Muscle of back (tissue), 11 donors: ENCODE results near the gene CPNE1. TPM values are rescaled to one million over a fixed set of nuclear protein-coding genes. Genes with fewer than 3 reads are reported as not detected.
"Not testable (repeated sequence)": the region's sequence is repeated elsewhere in the genome, so short reads cannot be mapped to it uniquely, and the experiment has no call there.

Experiments
- DNase-seq, 3 donors: peaks; one replicate each; pipeline versions ENCODE4 v3.0.0 to v3.0.0-alpha.2; 2013
- polyA plus RNA-seq, 10 donors: library from polyadenylated mRNA; unstranded; fragments of 120-200 nt; gene quantifications; one replicate each; pipeline ENCODE4 v1.2.1, GENCODE V29; 2013; ENCODE audit not compliant: insufficient read length in 10 of 10

CPNE1 gene
- polyA plus RNA-seq, 10 donors = 82.4 to 165 (median 131) TPM

DNA sequence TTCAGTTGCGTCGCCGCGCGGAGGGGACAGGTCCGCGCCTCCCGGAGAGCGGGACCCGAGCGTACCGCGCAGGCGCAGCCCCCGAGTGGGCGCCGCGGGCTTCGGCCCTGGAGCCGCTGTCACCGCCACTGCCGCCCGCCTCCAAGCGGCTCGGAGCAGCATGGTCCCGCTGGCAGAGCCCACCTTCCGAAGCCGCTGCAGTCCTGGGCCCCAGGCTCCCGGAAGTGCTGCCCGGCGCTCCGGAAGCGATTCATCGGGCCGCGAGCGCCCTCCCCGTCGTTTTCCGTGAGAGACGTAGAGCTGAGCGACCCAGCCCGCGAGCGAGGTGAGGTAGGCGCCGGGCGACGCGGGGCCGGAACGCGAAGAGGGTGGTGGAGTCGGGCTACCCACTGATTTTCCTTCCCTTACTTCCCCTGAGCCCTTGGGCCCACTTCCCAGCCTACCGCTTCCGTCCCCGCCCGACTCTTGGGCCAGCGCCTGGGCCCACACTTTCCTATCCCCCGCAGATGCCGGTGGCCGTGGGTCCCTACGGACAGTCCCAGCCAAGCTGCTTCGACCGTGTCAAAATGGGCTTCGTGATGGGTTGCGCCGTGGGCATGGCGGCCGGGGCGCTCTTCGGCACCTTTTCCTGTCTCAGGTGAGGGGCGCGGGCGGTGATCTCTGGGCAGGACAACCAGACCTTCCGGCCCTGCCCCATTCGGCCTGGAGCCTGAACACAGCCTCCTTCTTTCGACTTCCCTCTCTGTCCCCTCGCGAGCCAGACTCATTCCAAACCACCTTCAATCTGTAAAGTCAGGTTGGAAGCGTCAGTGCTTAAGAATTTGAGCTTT is 34.6 kb upstream of the CPNE1 start, which contains the start of the genes NFS1 and ROMO1:
NFS1 (minus strand) TSS at position 226 of the 830 bp plus-strand sequence; CDS start at position 162, 64 bp downstream.
ROMO1 (plus strand) TSS at position 279 of the 830 bp plus-strand sequence; CDS start at position 507, 228 bp downstream.
- peak; percentile 81 to 96 (median 93) for DNase-seq

DNA sequence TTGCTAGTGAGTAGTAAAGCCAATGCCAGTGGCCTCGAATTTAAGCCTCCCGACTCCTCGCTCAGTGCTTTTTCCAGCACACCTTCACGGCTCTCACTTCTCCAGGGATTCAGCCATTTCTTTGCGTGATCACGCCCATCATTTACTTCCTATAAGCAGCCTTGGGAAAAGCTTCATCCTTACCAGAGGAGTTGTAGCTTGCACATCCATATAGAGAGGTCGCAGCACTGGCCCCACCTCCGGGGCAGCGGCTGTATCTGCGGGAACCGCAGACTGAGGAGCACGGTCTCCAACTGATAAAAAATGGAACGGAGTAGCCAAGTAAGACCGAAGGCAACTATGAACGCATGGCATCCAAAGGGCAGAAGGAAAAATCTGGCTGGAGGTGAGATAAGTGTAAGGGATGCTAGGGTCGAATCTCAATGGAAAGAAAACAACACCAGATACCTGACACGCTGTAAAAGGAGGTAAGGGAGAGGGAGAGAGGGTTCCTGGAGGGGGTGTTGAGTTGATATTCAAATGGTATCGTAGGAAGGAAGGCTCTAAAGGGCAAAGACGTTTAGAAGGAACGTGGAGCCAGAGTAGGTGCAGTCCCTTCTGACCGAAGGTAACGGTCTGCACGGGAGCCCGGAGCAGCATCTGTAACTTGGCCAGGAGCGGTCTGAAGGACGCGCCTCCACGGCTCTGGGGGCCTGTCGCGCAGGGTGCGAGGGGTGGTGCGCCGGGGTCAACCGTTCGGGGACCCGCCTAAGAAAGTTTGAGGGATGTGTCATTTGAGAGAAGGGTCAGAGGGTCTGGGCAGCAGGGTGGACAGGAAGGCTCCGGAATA is 33.8 kb upstream of the CPNE1 start:
- DNase-seq = no peak

DNA sequence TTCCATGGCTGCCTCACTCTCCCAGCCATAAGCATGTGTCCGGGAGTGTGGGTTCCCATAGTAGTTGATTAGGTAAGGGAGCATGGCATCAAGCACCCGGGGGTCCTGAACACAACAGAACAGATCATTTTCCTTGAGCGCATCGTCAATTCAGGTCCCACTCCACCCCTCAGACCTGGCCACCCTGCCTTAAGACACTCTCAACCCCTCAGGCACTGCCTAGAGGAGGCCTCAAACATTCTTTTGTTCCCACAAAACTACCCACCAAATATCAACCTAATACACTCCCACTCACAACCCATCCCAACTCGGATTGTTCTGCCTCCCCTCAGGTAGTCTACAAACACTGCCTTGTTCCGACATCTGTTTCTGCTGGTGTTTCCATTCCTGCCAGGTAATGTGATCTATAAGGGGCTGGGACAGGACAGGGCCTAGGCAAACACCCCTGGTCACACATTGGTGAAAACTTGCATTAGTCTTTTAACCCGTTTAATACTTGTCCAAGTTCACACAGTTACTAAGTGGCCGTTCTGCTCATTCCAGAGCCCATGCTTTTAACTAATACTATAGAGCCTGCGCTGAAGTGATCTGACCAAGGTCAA is 33.1 kb upstream of the CPNE1 start:
- no peak for DNase-seq

DNA sequence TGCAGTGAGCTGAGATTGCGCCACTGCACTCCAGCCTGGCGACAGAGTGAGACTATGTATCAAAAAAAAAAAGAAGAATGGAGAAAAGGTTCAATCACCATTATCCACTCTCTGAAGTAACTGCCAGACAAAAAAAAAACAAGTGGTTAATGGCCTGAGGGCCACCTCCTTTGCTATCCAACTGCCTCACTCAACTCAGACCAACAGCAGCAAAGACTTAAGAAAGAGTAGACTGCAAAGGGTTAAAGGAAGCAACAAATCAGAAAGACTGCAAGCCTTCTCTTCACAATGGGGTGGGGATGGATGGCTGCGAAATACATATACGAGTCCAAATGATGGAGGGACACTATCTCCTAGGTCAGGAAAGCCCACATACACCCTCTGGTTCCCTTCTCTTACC is 31.3 kb upstream of the CPNE1 start:
- DNase-seq = no peak

DNA sequence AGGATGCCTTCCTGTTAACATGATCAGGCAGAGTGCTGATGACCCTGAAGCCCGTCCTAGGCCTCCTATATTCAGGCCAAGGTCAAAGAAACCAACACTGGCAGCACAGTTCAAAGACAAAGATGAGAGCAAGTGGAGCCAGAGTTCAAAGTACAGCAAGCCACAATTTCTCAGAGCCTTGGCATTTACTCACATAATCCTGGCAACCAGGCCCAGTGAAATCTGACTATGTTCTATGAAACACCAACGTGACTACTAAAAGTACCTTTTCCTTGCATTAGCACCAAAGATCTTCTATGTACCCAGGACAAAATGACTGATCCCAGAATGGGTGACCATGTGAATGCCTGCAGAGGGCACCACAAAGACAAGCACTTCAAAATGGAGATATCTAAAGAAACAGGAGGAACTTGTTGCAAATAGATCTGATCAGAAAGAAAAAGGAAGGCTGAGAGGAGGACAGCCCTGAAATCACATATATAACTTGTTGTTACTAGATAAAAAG is 30.6 kb upstream of the CPNE1 start:
- DNase-seq = no peak

DNA sequence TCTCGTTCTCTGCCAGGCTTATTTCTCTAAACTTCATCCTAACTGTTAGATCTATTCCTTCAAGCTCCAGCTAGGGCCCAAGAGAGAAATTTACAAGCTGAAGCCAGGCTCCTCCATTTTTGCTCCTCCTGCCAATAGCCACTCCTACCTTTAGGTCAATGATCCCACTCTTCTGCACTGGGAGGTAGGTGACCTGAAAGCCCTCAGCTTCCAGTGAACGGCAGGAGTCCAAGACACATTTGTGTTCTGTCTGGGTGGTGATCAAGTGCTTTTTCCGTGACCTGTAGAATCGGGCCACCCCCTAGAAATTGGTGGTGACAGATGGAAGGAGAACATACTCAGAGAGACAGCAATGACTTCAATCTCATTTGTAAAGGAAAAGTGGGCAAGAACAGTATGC is 25.6 kb upstream of the CPNE1 start:
- no peak for DNase-seq

DNA sequence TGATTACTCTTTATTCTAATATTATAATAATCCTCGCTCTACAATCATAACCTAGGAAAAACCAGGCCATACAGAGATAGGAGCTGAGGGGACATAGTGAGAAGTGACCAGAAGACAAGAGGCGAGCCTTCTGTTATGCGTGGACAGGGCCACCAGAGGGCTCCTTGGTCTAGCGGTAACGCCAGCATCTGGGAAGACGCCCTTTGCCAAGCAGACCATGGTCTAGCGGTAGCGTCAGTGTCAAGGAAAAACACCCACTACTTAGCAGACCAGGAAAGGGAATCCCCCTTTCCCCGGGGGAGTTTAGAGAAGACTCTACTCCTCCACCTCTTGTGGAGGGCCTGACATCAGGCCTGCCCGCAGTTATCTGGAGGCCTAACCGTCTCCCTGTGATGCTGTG is 22.2 kb upstream of the CPNE1 start:
- DNase-seq = not testable (repeated sequence)

DNA sequence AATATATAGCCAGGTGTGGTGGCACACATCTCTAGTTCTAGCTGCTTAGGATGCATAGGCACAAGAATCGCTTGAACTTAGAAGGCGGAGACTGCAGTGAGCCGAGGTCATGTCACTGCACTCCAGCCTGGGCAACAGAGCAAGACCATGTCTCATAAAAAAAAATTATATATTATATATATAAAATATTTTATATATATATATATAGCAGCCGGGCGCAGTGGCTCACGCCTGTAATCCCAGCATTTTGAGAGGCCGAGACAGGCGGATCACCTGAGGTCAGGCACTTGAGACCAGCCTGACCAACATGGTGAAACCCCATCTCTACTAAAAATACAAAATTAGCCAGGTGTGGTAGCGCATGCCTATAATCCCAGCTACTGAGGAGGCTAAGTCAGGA is 20.7 kb upstream of the CPNE1 start:
- DNase-seq = not testable (repeated sequence)

DNA sequence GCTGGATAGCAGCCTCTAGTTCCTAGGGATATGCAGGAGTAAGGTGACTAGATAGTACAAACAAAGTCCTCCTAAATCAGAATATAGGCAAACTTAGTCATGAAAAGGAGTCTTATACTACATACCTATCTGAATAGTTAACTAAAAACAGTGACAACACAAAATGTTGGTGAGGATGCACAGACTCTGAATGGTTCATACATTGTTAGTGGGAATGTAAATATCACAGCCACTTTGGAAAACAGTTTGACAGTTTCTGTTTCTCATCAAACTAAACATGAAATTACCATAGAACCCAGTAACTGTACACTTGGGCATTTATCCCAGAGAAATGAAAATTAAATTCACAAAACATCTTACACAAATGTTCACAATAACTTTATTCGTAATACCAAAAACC is 17.3 kb upstream of the CPNE1 start:
- no peak for DNase-seq

DNA sequence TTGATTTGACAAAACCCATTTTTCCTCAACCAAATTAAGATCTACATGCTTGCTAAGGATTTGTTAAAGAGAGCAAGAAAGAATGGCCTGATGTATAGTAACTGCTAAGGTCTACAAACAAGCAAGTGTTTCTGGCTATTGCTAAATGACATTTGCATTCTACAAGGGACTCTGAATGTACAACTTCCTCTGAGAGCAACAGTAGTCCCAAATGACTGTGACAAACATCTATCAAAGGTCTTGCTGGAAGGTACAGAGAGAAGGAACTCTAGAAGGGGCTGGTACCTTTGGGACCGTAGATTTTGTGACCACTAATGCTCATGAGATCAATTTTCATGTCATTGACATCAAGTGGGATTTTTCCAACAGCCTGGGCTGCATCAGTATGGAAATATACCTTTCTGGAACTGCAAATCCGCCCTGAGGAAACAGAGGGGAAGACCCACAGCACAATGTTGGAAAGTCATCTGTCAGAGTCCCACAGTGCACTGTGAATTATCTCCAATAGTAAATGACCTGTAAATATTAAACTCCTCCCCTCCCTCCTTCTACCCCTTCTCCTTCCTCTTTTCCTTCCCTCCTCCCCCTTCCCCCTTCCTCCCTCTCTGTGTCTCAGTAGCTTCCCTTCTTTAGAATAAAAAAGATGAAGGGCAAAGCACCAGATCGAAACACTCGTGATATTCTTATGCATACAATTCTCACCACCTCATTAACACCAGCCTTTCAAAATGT is 15.9 kb upstream of the CPNE1 start:
- DNase-seq = no peak

DNA sequence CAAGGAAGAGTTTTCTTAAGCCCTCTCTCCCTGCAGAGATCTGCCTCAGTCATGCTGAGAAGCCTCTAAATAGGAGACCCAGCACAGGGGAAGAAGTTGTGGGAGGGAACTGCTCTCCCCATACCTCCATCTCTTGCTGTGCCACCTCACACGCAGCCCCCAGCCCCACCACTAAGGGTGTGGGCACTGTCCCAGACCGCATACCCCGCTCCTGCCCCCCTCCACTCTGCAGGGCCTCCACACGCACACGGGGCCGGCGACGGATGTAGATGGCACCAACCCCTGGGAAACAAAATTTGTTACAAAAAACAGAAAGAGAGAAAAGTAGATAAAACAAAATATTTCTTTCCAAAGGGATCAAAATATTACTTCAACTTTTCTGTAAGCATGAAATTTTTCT is 10.2 kb upstream of the CPNE1 start:
- DNase-seq = no peak

DNA sequence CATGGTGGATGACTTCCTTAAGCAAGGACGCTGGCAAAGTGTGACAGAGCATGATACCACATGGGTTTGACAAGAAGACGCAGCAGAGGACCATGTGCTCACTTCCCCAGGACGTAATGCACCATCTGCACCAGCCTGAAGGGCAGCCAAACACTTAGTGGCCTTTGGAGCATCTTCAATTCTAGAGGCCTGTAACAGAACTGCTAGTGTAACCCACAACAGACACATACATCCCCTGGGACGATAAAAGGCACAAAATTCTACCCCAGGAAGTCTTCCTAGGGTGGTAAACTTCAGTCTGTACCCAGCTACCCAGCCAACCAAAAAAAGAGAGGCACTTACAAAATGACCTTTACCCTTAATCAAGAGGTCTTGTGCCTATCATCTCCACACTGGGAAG is 9.2 kb upstream of the CPNE1 start:
- no peak for DNase-seq

DNA sequence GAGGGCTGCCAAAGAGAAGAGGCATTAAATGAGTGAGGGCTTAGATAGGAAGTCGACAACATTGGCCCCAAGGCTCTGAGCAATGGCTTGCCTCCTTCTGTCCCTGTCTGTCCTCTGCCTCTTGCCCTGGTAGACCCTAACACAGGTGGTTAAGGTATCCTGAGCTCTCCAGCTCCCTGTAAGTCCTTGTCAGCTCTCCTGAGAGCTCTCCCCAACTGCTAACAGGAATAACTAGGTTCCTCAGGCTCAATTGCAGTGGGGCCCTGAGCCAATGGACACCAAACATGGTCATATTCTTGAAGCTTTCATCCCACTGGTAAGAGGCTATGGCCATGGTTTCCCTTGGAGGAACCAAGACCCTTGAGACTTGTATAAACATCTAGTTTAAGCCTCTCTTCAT is 5.0 kb upstream of the CPNE1 start:
- no peak for DNase-seq

DNA sequence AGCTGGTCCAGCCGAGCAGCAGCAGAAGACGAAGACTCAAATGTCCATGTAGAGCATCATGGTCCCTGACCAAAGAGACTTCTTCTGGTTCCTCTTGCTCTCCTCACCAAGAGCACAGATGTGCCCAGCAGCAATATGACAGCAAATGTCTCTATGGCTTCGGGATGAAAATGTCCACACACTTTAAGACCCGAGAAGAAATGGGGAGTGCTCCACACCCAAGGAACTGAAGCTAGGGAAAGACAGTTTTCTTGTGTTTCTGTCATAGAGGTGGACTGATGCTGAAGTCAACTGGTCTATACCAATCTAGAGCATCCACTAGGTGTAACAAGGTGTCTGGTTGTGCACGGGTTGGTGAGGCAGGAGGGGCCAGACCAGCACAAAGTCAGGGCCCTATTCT is 4.5 kb upstream of the CPNE1 start:
- no peak for DNase-seq

DNA sequence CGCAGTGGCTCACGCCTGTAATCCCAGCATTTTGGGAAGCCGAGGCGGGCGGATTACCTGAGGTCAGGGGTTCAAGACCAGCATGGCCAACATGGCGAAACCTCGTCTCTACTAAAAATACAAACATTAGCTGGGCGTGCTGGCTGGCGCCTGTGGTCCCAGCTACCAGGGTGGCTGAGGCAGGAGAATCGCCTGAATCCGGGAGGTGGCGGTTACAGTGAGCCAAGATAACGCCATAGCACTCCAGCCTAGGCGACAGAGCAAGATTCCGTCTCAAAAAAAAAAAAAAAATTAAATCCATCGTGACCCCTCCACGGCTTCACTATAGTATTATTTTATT is 1.2 kb upstream of the CPNE1 start:
- no peak for DNase-seq

DNA sequence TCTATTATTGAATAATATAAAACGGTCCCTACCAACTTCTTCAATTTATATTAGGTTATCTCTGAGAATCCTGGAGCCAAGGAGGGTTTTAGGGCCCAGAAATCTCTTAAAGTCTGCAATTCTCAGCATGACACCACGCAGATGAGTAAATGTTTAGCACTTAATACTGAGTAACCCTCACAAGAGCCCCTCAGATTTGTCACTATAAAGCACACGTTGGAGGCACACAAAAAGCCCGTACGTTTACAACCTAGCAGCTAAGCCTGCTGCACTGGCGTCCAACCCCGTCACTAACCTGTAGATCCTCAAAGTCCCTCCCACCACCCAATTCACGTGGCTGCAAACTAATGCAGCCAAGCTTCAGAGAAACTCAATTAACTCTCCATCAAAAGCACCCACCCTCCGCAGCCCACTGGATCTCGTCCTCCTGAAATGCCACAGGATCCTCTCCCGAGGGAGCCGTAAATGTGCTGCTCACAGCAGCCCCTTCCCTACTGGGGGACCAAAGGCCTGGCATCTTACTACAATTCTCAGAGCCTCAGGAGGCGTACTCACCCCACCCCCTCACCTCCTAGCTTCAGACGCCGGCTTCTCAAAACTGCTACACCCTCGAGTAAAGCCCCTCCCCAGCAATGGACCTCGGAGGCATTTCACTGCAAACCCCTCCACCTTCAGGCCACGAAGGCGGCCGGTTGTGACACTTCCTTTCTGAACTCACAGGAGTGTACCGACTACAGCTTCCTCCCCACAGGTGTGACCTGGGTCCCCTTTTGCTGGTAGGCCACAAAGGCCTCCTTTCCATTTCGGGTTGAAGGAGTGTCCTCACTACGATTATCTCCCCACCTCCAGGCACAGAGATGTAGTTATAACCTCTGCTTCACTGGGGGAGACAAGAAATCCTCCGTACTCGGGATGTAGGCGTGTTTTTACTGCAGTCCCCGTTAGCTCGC is 909 bp downstream of the CPNE1 start:
- peak; percentile 25 to 71 (median 37) for DNase-seq

DNA sequence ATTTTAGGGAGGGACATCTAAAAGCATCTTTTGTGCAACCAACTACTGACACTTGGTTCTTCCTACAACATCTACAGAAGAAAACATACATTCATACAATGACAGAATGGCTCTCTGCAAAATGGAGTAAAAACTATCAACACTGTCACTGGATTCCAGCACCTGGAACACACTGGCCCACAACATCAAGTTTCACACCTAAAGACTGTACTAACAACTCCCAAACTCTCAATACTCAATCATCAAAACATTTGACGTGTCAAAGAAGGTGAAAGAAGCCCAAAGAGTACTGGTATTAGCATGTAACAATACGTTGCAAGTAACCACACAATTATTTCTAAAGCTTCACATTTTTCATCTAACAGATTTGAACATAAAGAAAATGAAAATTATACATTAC is 2.1 kb downstream of the CPNE1 start:
- DNase-seq = no peak

DNA sequence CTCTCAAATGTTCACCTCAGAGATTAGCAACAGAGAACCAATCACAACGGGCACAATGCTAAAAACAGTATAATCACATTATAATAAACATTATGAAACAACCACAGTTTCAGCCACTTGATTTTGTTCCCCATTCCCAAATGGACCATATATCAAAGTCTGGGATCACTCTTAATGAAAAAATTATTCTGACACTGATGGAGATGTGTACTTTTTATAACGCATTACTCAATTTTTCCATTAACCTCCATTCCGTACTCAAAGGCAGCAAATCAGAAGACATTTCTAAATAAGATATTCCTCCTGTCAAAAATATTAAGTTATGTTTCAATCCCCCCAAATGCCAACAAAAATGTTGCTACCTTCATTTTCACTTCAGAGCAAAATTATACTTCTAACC is 2.8 kb downstream of the CPNE1 start:
- DNase-seq = no peak

DNA sequence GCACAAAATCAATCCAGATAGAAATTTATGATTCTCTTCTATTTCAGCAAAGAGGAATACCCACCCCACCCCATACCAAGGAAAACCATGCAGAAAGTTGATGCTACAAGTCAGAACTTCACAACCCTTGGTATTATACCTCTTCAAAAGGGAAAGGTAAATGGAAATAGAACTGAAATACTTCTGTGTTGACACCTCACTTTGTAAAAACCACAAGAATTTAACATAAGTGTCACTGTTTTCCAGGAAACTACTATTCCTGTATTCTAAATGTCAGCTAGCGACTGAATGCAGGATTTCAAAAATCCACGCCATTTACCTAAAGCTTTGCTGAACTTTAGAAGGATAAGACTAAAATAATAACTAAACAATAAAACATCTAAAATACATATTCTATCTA is 3.6 kb downstream of the CPNE1 start:
- no peak for DNase-seq

DNA sequence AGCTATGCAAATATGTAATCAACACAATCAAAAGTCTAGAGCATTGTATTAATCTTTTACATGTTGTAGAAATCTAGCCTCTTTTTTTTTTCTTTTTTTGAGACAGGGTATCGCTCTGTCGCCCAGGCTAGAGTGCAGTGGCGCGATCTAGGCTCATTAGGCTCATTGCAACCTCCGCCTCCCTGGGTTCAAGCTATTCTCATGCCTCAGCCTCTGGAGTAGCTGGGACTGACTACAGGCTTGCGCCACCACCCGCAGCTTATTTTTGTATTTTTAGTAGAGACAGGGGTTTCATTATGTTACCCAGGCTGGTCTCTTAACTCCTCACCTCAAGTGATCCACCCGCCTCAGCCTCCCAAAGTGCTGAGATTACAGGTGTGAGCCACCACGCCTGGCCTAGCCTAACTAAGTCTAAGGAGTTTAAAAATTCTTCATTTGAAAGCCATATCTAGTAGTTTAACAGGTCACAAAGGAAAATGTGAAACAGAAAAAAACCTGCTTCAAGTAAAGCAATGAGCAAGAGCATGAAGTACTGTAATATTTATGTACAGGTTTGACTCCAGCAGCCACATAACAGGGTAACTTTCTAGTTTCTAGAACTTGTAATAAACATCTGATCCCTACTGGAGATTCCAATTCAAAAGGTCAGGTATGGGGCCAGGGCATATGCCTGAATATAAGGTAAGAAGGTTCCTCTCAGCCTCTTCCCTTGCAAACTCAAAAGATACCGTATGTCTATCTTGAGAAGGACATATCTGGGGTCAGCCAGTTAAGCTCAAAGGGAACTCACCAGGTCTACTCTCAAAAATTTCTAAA is 4.4 kb downstream of the CPNE1 start:
- DNase-seq = no peak
